ENCODE data around the gene KAZN. TPM values are rescaled to one million over a fixed set of nuclear protein-coding genes. Genes with fewer than 3 reads are reported as not detected.

Gene KAZN
- polyA plus RNA-seq, 1 donor (not counting 4 experiments of a cell fraction or from before 2014, with no cell fraction given): 5.9 TPM

DNA sequence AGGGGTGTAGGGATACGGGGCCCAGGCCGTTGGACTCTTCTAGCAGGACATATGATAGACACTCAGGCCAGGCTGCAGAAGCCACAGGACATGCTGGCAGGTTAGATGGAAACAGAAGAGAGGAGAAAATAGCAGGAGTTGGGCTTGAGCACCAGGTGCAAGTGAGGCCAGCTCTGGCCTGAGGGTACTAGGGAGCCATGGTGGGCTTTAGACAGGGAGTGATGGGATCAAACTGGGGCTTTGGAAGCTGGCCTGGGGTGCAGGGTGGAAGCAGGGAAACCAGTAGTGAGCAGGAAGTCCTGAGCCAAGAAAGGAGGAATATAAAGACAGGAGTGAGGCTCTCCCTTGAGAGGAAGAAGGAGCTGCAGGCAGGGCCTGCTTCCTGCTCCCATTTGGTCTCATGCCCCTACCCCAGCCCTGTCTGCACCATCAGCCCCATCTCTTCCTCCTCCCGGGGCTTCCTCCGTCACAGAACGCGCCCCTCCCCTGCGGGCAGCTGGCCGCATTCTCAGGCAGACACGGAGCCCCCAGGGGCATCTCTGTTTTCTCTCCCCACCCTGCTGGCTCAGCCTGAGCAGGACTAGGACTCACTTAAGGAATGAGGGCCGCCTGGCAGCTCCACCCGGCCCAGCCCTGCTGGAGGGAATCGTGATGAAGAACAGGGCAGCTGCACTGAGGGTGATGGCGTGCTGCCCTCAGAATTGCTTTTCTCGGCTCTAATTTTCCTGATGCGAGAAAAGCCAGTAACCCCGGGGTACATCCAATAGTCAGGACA lies 389.5 kb downstream of the KAZN start:
- peaks cover 9% of the 10 kb centered on the region for H3K79me2 ChIP-seq (ENCODE audit: control insufficient read depth, insufficient read depth, low read length)
- no peak for DNase-seq (ENCODE audit: low read depth, low spot score)
- FAIRE-seq: no peak
- no peak overlapping the region for H3K4me3 ChIP-seq (ENCODE audit: control insufficient read depth in 2 of 3, extremely low read depth in 1 of 3, insufficient read depth in 2 of 3, low read depth in 1 of 3, low read length in 3 of 3)
- H3K9ac ChIP-seq (ENCODE audit: control insufficient read depth, extremely low read depth, insufficient read depth, low read length): no peak overlapping the region
- H3K27me3 ChIP-seq (ENCODE audit: control insufficient read depth, extremely low read depth, insufficient read depth, low read length): no peaks in the 10 kb centered on the region
- no peak for TF ChIP-seq CTCF (optimal IDR thresholded peaks at IDR 0.05 in 1 of 3, IDR thresholded peaks at IDR 0.05 in 1 of 3, conservative IDR thresholded peaks at IDR 0.05 in 1 of 3; ENCODE audit: extremely low read depth in 1 of 3, insufficient read depth in 2 of 3, low read length in 3 of 3)
- no peak for TF ChIP-seq EZH2 (IDR thresholded peaks at IDR 0.05; ENCODE audit: low read length)
- H2AFZ ChIP-seq (ENCODE audit: control insufficient read depth, low read length): no peak overlapping the region
- dilution Hi-C loops (cut with MboI; ENCODE audit: extremely low pct_ligation_motif_present, low sequenced_read_pairs): no loop called here
- H3K9me1 ChIP-seq (ENCODE audit: control insufficient read depth, extremely low read depth, insufficient read depth, low read length): no peaks in the 10 kb centered on the region
- peaks cover 6% of the 10 kb centered on the region for H3K4me1 ChIP-seq (ENCODE audit: control insufficient read depth, extremely low read depth, insufficient read depth, low read length)
- H3K27ac ChIP-seq (ENCODE audit: control insufficient read depth, insufficient read depth, low read length): no peak overlapping the region
- H3K36me3 ChIP-seq (ENCODE audit: control insufficient read depth in 2 of 2, extremely low read depth in 1 of 2, insufficient read depth in 2 of 2, low read length in 2 of 2): peaks cover 0 to 3% of the 10 kb centered on the region in 2 experiments
- no peak overlapping the region for H3K4me2 ChIP-seq (ENCODE audit: control insufficient read depth, extremely low read depth, insufficient read depth, low read depth, low read length)
- no peaks in the 10 kb centered on the region for H4K20me1 ChIP-seq (ENCODE audit: control insufficient read depth, extremely low read depth, insufficient read depth, low read length)
- H3K9me3 ChIP-seq (ENCODE audit: control insufficient read depth, low read depth, low read length): no peaks in the 10 kb centered on the region

DNA sequence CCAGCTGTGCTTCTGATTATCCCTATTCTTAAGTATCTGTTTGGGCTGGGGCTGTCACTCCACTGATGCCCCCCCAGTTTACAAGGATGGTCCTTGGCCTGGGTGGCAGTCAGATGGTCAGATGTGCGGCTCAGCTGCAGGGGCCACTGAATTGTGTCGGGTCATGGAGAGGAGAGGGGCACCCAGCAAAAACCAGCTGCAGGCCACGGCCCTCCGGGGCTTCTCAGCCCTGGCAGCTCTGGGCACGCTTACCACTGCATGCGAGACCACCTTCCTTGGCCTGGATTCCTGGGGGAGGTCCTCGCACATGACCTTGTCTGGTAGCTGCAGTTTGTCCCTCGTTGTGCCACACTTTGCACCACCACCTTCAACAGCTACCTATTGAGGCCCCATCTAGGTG lies 390.2 kb downstream of the KAZN start:
- DNase-seq (ENCODE audit: low read depth, low spot score): no peak
- FAIRE-seq: no peak
- Histone ChIP-seq H3K9ac (ENCODE audit: control insufficient read depth, extremely low read depth, insufficient read depth, low read length) (no peak overlapping the region), H3K4me3 (ENCODE audit: control insufficient read depth in 2 of 3, extremely low read depth in 1 of 3, insufficient read depth in 2 of 3, low read depth in 1 of 3, low read length in 3 of 3) (no peak overlapping the region), H3K4me1 (ENCODE audit: control insufficient read depth, extremely low read depth, insufficient read depth, low read length) (peaks cover 6% of the 10 kb centered on the region), H2AFZ (ENCODE audit: control insufficient read depth, low read length) (no peak overlapping the region), H3K9me1 (ENCODE audit: control insufficient read depth, extremely low read depth, insufficient read depth, low read length) (no peaks in the 10 kb centered on the region), H3K27ac (ENCODE audit: control insufficient read depth, insufficient read depth, low read length) (no peak overlapping the region), H3K36me3 (ENCODE audit: control insufficient read depth in 2 of 2, extremely low read depth in 1 of 2, insufficient read depth in 2 of 2, low read length in 2 of 2) (peaks cover 0 to 3% of the 10 kb centered on the region in 2 experiments), H3K27me3 (ENCODE audit: control insufficient read depth, extremely low read depth, insufficient read depth, low read length) (no peaks in the 10 kb centered on the region), H3K79me2 (ENCODE audit: control insufficient read depth, insufficient read depth, low read length) (peaks cover 9% of the 10 kb centered on the region), H3K9me3 (ENCODE audit: control insufficient read depth, low read depth, low read length) (no peaks in the 10 kb centered on the region), H3K4me2 (ENCODE audit: control insufficient read depth, extremely low read depth, insufficient read depth, low read depth, low read length) (no peak overlapping the region), H4K20me1 (ENCODE audit: control insufficient read depth, extremely low read depth, insufficient read depth, low read length) (no peaks in the 10 kb centered on the region)
- dilution Hi-C loops (cut with MboI; ENCODE audit: extremely low pct_ligation_motif_present, low sequenced_read_pairs): no loop called here
- TF ChIP-seq CTCF (optimal IDR thresholded peaks at IDR 0.05 in 1 of 3, IDR thresholded peaks at IDR 0.05 in 1 of 3, conservative IDR thresholded peaks at IDR 0.05 in 1 of 3; ENCODE audit: extremely low read depth in 1 of 3, insufficient read depth in 2 of 3, low read length in 3 of 3) (no peak), EZH2 (IDR thresholded peaks at IDR 0.05; ENCODE audit: low read length) (no peak)
